ENCODE data around the gene SNTB2.

- TF ChIP-seq, protein P1, sequence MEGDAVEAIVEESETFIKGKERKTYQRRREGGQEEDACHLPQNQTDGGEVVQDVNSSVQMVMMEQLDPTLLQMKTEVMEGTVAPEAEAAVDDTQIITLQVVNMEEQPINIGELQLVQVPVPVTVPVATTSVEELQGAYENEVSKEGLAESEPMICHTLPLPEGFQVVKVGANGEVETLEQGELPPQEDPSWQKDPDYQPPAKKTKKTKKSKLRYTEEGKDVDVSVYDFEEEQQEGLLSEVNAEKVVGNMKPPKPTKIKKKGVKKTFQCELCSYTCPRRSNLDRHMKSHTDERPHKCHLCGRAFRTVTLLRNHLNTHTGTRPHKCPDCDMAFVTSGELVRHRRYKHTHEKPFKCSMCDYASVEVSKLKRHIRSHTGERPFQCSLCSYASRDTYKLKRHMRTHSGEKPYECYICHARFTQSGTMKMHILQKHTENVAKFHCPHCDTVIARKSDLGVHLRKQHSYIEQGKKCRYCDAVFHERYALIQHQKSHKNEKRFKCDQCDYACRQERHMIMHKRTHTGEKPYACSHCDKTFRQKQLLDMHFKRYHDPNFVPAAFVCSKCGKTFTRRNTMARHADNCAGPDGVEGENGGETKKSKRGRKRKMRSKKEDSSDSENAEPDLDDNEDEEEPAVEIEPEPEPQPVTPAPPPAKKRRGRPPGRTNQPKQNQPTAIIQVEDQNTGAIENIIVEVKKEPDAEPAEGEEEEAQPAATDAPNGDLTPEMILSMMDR (IDR thresholded peaks at IDR 0.05): peak; percentile 29 to 71 (median 52)
- no peak for TF ChIP-seq POLR2A (IDR thresholded peaks at IDR 0.05)
Measured at GRCh38 chr16:69286941-69287713, 100.2 kb downstream of the SNTB2 start.
